HepG2 (cell line): ENCODE results near the gene PYGO2. TPM values are rescaled to one million over a fixed set of nuclear protein-coding genes. Genes with fewer than 3 reads are reported as not detected.
A peak's percentile ranks its signal among the peaks of the same experiment; 100 is the strongest.

ENCODE experiments used
- ATAC-seq: fragments of 200-7000 bp; cut with Tn5 transposase; 3 replicates; pipeline ENCODE4 v1.9.1; 2020; ENCODE audit warnings: mild to moderate bottlenecking, moderate library complexity
- BruUV-seq: library from RNA; stranded (reverse); fragments of 400-500 nt; replicated peaks from 2 replicates; lab custom pipeline; 2021; lab: Mats Ljungman, UMichigan
- CTCF ChIA-PET: fragments of 300-600 bp; formaldehyde crosslinking; extraction: SDS; loops from one replicate; lab custom pipeline; 2021; ENCODE audit warnings: low total read pairs, inconsistent platforms, low intra/inter-chr PET ratio; lab: Yijun Ruan, JAX
- POLR2A ChIA-PET: fragments of 350-600 bp; sonication (Branson Sonifier 250); formaldehyde crosslinking; loops from one replicate; lab custom pipeline; 2020; ENCODE audit warnings: antibody characterized with exemption, inconsistent platforms; lab: Yijun Ruan, JAX
- DNase-seq: peaks from one replicate; pipeline ENCODE4 v3.0.0-alpha.2; 2015; ENCODE audit warnings: low spot score
- FAIRE-seq: peaks from 3 replicates; lab custom pipeline; 2011; peaks lifted over from hg19 to GRCh38; lab: Jason Lieb, UNC
- H2AFZ ChIP-seq: one replicate; pipeline ENCODE4 v1.6.1; 2011; ENCODE audit warnings: low read length, inconsistent platforms
- H3K27ac ChIP-seq: fragments of 300-600 bp; 3 replicates; pipeline ENCODE4 v1.8.0; 2011; ENCODE audit warnings: mixed run types, mild to moderate bottlenecking, mixed read lengths, low read length, inconsistent platforms; ENCODE audit not compliant: insufficient read depth; ENCODE audit errors: extremely low read length
- H3K27me3 ChIP-seq, 2 experiments: fragments of 200-600 bp in 1 of 2; 2 replicates in 1 of 2; 3 replicates in 1 of 2; pipeline versions ENCODE4 v1.6.0 to v1.8.0; 2011; ENCODE audit warnings: low read length in 2 of 2, mild to moderate bottlenecking in 2 of 2, moderate library complexity in 2 of 2, inconsistent platforms in 1 of 2; ENCODE audit not compliant: insufficient read depth in 2 of 2, control insufficient read depth in 1 of 2
- H3K36me3 ChIP-seq, 2 experiments: fragments of 200-600 bp in 1 of 2; replicated peaks in 1 of 2; 2 replicates in 1 of 2; 3 replicates in 1 of 2; pipeline versions ENCODE4 v1.5.1 to v1.8.0; 2011; ENCODE audit warnings: low read length in 2 of 2, inconsistent platforms in 1 of 2; ENCODE audit not compliant: insufficient read depth in 2 of 2, control insufficient read depth in 1 of 2
- H3K4me1 ChIP-seq: 2 replicates; pipeline ENCODE4 v1.5.1; 2012; ENCODE audit warnings: low read length, inconsistent platforms; ENCODE audit not compliant: insufficient read depth
- H3K4me2 ChIP-seq: 2 replicates; pipeline ENCODE4 v1.6.0; 2011; ENCODE audit warnings: low read depth, low read length, inconsistent platforms
- H3K4me3 ChIP-seq, 3 experiments: fragments of 200-600 bp in 1 of 3; sonication (generic), shearing (Covaris generic) in 1 of 3; replicated peaks in 1 of 3; 2 replicates each; pipeline ENCODE4 v1.5.1; 2011 to 2016; ENCODE audit warnings: low read length in 3 of 3, inconsistent platforms in 2 of 3, low read depth in 2 of 3, mild to moderate bottlenecking in 2 of 3, control low read depth in 1 of 3, mixed read lengths in 1 of 3; ENCODE audit not compliant: insufficient read depth in 1 of 3
- H3K79me2 ChIP-seq: one replicate; pipeline ENCODE4 v1.6.1; 2011; ENCODE audit warnings: low read length, inconsistent platforms; ENCODE audit not compliant: insufficient read depth
- H3K9ac ChIP-seq: 2 replicates; pipeline ENCODE4 v1.6.0; 2011; ENCODE audit warnings: mild to moderate bottlenecking, low read depth, low read length, inconsistent platforms; ENCODE audit not compliant: insufficient read depth
- H3K9me3 ChIP-seq: 2 replicates; pipeline ENCODE4 v1.5.1; 2012; ENCODE audit warnings: mild to moderate bottlenecking, low read length
- H4K20me1 ChIP-seq: 2 replicates; pipeline ENCODE4 v1.6.0; 2011; ENCODE audit warnings: inconsistent platforms, mild to moderate bottlenecking, low read length, moderate library complexity; ENCODE audit not compliant: insufficient read depth
- AGO1 ChIP-seq: fragments of 200-400 bp; formaldehyde crosslinking; IDR thresholded peaks from 2 replicates; pipeline ENCODE4 v1.6.1; 2017; ENCODE audit warnings: mild to moderate bottlenecking, low read depth, low read length, moderate library complexity; ENCODE audit not compliant: poor library complexity, severe bottlenecking
- BORCS8-MEF2B ChIP-seq: sonication (generic); formaldehyde crosslinking; IDR thresholded peaks from 2 replicates; pipeline ENCODE4 v1.8.0; 2022; ENCODE audit warnings: mild to moderate bottlenecking, missing genetic modification reagents
- FOXA1 ChIP-seq, 2 experiments: fragments of 450-650 bp in 1 of 2; sonication (generic) in 1 of 2; formaldehyde crosslinking in 1 of 2; IDR thresholded peaks; 2 replicates each; pipeline versions ENCODE4 v1.4.0 to v1.6.1; 2016 to 2020; ENCODE audit warnings: missing genetic modification reagents in 1 of 2
- HNF4A ChIP-seq: sonication (generic); formaldehyde crosslinking; IDR thresholded peaks from 2 replicates; pipeline ENCODE4 v1.4.0; 2020; ENCODE audit warnings: missing genetic modification reagents
- ISL2 ChIP-seq: sonication (generic); formaldehyde crosslinking; IDR thresholded peaks from 2 replicates; pipeline ENCODE4 v1.5.0; 2020; ENCODE audit warnings: missing genetic modification reagents
- MBNL3 ChIP-seq: fragments of 250-450 bp; sonication (Bioruptor Pico); conservative IDR thresholded peaks from 2 replicates; pipeline ENCODE4 v1.8.0; 2022; ENCODE audit warnings: mild to moderate bottlenecking, inconsistent platforms
- ZNF280B ChIP-seq: sonication (generic); formaldehyde crosslinking; IDR thresholded peaks from 2 replicates; pipeline ENCODE4 v1.5.0; 2020; ENCODE audit warnings: missing genetic modification reagents, mild to moderate bottlenecking, borderline replicate concordance
- ZNF296 ChIP-seq: sonication (generic); formaldehyde crosslinking; conservative IDR thresholded peaks from 2 replicates; pipeline ENCODE4 v1.5.0; 2020; ENCODE audit warnings: mild to moderate bottlenecking, missing genetic modification reagents
- ZNF577 ChIP-seq: sonication (generic); formaldehyde crosslinking; IDR thresholded peaks from 2 replicates; pipeline ENCODE4 v1.4.0; 2020; ENCODE audit warnings: mild to moderate bottlenecking, low read depth, missing genetic modification reagents, borderline replicate concordance
- ZNF672 ChIP-seq: sonication (generic); formaldehyde crosslinking; IDR thresholded peaks from 2 replicates; pipeline ENCODE4 v1.8.1; 2022; ENCODE audit warnings: missing genetic modification reagents
- WGBS: methylation state at CpG from one replicate; pipeline ENCODE4 v1.1.6; 2017; ENCODE audit warnings: low lambda C conversion rate; 5-methylcytosine and 5-hydroxymethylcytosine counted together
- in situ Hi-C: cut with HindIII; loops from 2 replicates; pipeline ENCODE4 v1.10.0; 2017; ENCODE audit warnings: low pct_unique_long_range_greater_than_20kb; ENCODE audit not compliant: extremely low pct_ligation_motif_present
- intact Hi-C: fragments of 100-400 bp; cut with micrococcal nuclease; formaldehyde crosslinking; loops from one replicate; pipeline ENCODE4 v1.10.0; 2022; ENCODE audit not compliant: unreplicated experiment
- polyA plus RNA-seq, 8 experiments: library from polyadenylated mRNA; depleted of rRNA in 3 of 8; stranded (reverse) in 7 of 8; unstranded in 1 of 8; fragments of >200 nt; fragmentation: Illumina TruSeq in 4 of 8; extraction: Trizol in 4 of 8; gene quantifications; 2 replicates each; pipeline versions ENCODE4 v1.2.1 to v1.2.3, GENCODE V29; 2011 to 2016; ENCODE audit warnings: low read depth in 4 of 8, missing spikeins in 1 of 8, mixed read lengths in 1 of 8; ENCODE audit not compliant: insufficient read depth in 1 of 8
- total RNA-seq, 5 experiments: library from RNA; depleted of rRNA; stranded (reverse); fragments of >200 nt; fragmentation: Illumina TruSeq; extraction: Trizol; gene quantifications; 2 replicates each; pipeline ENCODE4 v1.2.3, GENCODE V29; 2016; ENCODE audit warnings: low read depth in 1 of 5
- TF ChIP-seq, protein P1 (sequence below): sonication (generic); IDR thresholded peaks from 2 replicates; pipeline ENCODE4 v1.6.1; 2016; ENCODE audit warnings: low read depth, borderline replicate concordance

PYGO2 gene
- total and polyA plus RNA-seq, 2 of the 13 experiments (the other 11 are each of a cell fraction or from before 2014, with no cell fraction given): 20.3 to 21.8 TPM

GRCh38 chr1:154913273-154913672, 48.3 kb downstream of the PYGO2 start (continued):
- TF ChIP-seq, protein P1, sequence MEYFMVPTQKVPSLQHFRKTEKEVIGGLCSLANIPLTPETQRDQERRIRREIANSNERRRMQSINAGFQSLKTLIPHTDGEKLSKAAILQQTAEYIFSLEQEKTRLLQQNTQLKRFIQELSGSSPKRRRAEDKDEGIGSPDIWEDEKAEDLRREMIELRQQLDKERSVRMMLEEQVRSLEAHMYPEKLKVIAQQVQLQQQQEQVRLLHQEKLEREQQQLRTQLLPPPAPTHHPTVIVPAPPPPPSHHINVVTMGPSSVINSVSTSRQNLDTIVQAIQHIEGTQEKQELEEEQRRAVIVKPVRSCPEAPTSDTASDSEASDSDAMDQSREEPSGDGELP: peak; percentile 25; the same call in 1 of the 2 replicates
- no peak for TF ChIP-seq ZNF672

DNA sequence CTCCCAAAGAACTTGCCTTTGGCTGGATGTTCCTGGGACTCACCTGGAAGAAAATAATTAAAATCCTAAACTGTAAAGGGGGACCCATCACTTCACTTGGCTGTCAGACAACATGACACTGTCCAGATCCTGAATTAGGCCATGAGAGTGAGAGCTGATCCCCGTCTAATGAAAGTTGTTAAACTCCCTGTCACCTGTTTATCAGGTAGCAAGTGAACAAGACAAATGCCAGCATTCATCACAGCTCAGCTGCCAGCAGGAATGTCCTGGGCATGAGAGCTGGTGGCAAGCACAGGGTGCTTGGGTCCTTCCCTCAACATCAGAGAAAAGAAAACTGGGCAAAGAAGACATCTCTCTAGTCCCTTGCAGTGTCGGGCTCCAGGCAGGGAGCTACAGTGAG, 48.8 kb downstream of the PYGO2 start:
- ChIA-PET POLR2A (interaction anchor here (1.3 kb wide), 1 partner anchor 20 kb away, joined by 14 read pairs; no protein-coding TSS in a partner anchor), CTCF (no interaction called here)
- no peak overlapping the region for H3K9ac ChIP-seq
- intact Hi-C loops (no loop called here), in situ Hi-C loops (no loop called here)
- BruUV-seq: no TSS peak
- H3K4me1 ChIP-seq: peaks cover 40% of the 10 kb centered on the region
- no peak overlapping the region for H3K27ac ChIP-seq
- no peak overlapping the region for H3K4me3 ChIP-seq
- ATAC-seq (no peak), FAIRE-seq (no peak), DNase-seq (no peak)
- 47% methylated on average over 2 of the region's 2 CpGs for WGBS
- TF ChIP-seq AGO1: no peak
- TF ChIP-seq FOXA1 (IDR thresholded peaks at IDR 0.05): no peak
- TF ChIP-seq FOXA1 (CRISPR knock-in tag; IDR thresholded peaks at IDR 0.05): no peak
- no peak for TF ChIP-seq ZNF296 (CRISPR knock-in tag)
- no peak for TF ChIP-seq BORCS8-MEF2B (CRISPR knock-in tag)
- TF ChIP-seq HNF4A (CRISPR knock-in tag): no peak
- TF ChIP-seq ZNF577 (CRISPR knock-in tag): no peak
- TF ChIP-seq ZNF280B (CRISPR knock-in tag): no peak
- TF ChIP-seq ISL2 (CRISPR knock-in tag): no peak
- TF ChIP-seq MBNL3: no peak
- H2AFZ ChIP-seq: no peak overlapping the region
- H3K27me3 ChIP-seq: no peaks in the 10 kb centered on the region
- H4K20me1 ChIP-seq: no peaks in the 10 kb centered on the region
- H3K9me3 ChIP-seq: no peaks in the 10 kb centered on the region
- no peaks in the 10 kb centered on the region for H3K36me3 ChIP-seq
- H3K4me2 ChIP-seq: no peak overlapping the region
- no peaks in the 10 kb centered on the region for H3K79me2 ChIP-seq
